ENCODE data around the gene PLA1A. TPM values are rescaled to one million over a fixed set of nuclear protein-coding genes. Genes with fewer than 3 reads are reported as not detected.
A peak's percentile ranks its signal among the peaks of the same experiment; 100 is the strongest.

Gene PLA1A
- total and polyA plus RNA-seq, 9 donors: 0.07 to 0.37 (median 0.19) TPM; not detected in 2

- Histone ChIP-seq H3K4me3 (ENCODE audit: low read length) (no peak overlapping the region), H3K9me3 (replicated peaks; ENCODE audit: control insufficient read depth, low read depth, low read length) (no peaks in the 10 kb centered on the region), H3K36me3 (ENCODE audit: control insufficient read depth, insufficient read depth, low read length) (no peaks in the 10 kb centered on the region), H3K4me1 (ENCODE audit: control insufficient read depth, insufficient read depth, low read length) (peaks cover 5% of the 10 kb centered on the region), H3K27me3 (ENCODE audit: control insufficient read depth, insufficient read depth, low read length) (no peaks in the 10 kb centered on the region), H3K27ac (ENCODE audit: low read length) (no peak overlapping the region)
- WGBS (ENCODE audit: insufficient coverage): 68% methylated on average over 4 of the region's 4 CpGs
- DNase-seq: no peak
Observed at GRCh38 chr3:119632829-119633228, 35.1 kb downstream of the PLA1A start.

DNA sequence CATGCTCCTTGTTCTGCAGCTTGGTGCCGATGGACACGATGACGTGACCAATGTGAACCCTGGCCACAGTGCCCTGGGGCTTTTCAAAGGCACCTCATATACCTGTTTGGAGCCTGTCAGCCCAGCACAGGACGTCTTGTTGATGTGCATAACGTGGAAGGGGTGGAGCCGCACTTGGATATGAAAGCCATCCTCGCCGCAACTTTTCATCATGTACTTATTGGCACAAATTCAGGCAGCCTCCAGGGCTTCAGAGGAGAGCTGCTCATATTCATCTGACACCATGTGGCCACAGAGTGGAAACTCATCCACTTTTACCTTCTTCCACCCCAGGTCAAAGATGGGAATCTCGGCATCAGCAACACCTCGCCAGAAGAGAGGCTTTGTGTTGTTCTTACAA lies 38.0 kb downstream of the PLA1A start:
- Histone ChIP-seq H3K4me1 (ENCODE audit: control insufficient read depth, insufficient read depth, low read length) (peaks cover 10% of the 10 kb centered on the region), H3K27ac (ENCODE audit: low read length) (no peak overlapping the region), H3K27me3 (ENCODE audit: control insufficient read depth, insufficient read depth, low read length) (no peaks in the 10 kb centered on the region), H3K36me3 (ENCODE audit: control insufficient read depth, insufficient read depth, low read length) (no peaks in the 10 kb centered on the region), H3K9me3 (replicated peaks; ENCODE audit: control insufficient read depth, low read depth, low read length) (no peaks in the 10 kb centered on the region), H3K4me3 (ENCODE audit: low read length) (no peak overlapping the region)
- WGBS (ENCODE audit: insufficient coverage): 96% methylated on average over 5 of the region's 10 CpGs
- no peak for DNase-seq

- H3K9me3 ChIP-seq (replicated peaks; ENCODE audit: control insufficient read depth, low read depth, low read length): no peaks in the 10 kb centered on the region
- peaks cover 10% of the 10 kb centered on the region for H3K4me1 ChIP-seq (ENCODE audit: control insufficient read depth, insufficient read depth, low read length)
- H3K36me3 ChIP-seq (ENCODE audit: control insufficient read depth, insufficient read depth, low read length): no peaks in the 10 kb centered on the region
- H3K27me3 ChIP-seq (ENCODE audit: control insufficient read depth, insufficient read depth, low read length): no peaks in the 10 kb centered on the region
- no peak overlapping the region for H3K27ac ChIP-seq (ENCODE audit: low read length)
- H3K4me3 ChIP-seq (ENCODE audit: low read length): no peak overlapping the region
- WGBS (ENCODE audit: insufficient coverage): no CpG with 5 or more reads among the region's 1 CpG
- DNase-seq: no peak
Observed at GRCh38 chr3:119636249-119636648, 38.6 kb downstream of the PLA1A start.

DNA sequence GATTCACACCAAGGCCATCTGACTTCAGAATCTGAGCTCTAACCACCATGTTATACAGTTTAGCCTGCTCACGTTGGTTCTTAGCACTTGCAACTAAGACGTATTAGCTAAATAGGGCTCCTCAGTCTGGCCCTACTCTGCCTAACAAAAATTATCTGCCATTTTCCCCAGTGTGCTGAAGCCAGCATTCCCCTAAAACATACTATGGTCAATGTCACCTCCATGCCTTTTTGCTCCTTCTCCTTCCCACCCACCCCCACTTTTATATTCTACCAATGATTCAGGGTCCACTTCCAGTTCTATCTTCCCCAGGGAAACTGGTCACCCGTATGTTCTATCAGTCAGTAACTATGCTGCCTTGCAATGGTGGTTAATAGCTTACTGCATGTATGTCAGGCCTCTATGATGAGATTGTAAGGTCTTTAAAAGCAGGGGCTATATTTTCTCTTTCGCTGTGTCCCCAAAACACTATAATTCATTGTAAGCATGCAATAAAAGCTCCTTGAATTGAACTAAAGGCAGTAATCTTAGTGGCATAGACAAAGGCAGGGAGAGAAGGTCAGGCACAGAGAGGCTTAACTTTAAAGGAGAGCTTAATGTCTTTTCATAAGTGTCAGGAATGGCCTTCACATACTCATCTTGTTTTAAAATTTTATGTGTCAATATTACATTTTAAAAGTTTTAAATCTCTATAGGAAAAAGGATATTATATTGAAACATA lies 39.4 kb downstream of the PLA1A start:
- Histone ChIP-seq H3K9me3 (replicated peaks; ENCODE audit: control insufficient read depth, low read depth, low read length) (no peaks in the 10 kb centered on the region), H3K27ac (ENCODE audit: low read length) (peak overlapping the region; percentile 80), H3K4me1 (ENCODE audit: control insufficient read depth, insufficient read depth, low read length) (peaks cover 10% of the 10 kb centered on the region), H3K27me3 (ENCODE audit: control insufficient read depth, insufficient read depth, low read length) (no peaks in the 10 kb centered on the region), H3K4me3 (ENCODE audit: low read length) (no peak overlapping the region), H3K36me3 (ENCODE audit: control insufficient read depth, insufficient read depth, low read length) (peaks cover 3% of the 10 kb centered on the region)
- no peak for DNase-seq
- 96% methylated on average over 2 of the region's 4 CpGs for WGBS (ENCODE audit: insufficient coverage)

- peak overlapping the region; percentile 80 for H3K27ac ChIP-seq (ENCODE audit: low read length)
- no peaks in the 10 kb centered on the region for H3K9me3 ChIP-seq (replicated peaks; ENCODE audit: control insufficient read depth, low read depth, low read length)
- H3K36me3 ChIP-seq (ENCODE audit: control insufficient read depth, insufficient read depth, low read length): peaks cover 6% of the 10 kb centered on the region
- H3K27me3 ChIP-seq (ENCODE audit: control insufficient read depth, insufficient read depth, low read length): no peaks in the 10 kb centered on the region
- DNase-seq: peak; percentile 68
- H3K4me3 ChIP-seq (ENCODE audit: low read length): no peak overlapping the region
- peaks cover 11% of the 10 kb centered on the region for H3K4me1 ChIP-seq (ENCODE audit: control insufficient read depth, insufficient read depth, low read length)
- no CpG with 5 or more reads among the region's 3 CpGs for WGBS (ENCODE audit: insufficient coverage)
Observed at GRCh38 chr3:119637679-119638477, 40.2 kb downstream of the PLA1A start.

GRCh38 chr3:119639494-119640350 lies 42.0 kb downstream of the PLA1A start:
- Histone ChIP-seq H3K27ac (ENCODE audit: low read length) (no peak overlapping the region), H3K4me1 (ENCODE audit: control insufficient read depth, insufficient read depth, low read length) (peaks cover 16% of the 10 kb centered on the region), H3K9me3 (replicated peaks; ENCODE audit: control insufficient read depth, low read depth, low read length) (no peaks in the 10 kb centered on the region), H3K36me3 (ENCODE audit: control insufficient read depth, insufficient read depth, low read length) (peaks cover 6% of the 10 kb centered on the region), H3K4me3 (ENCODE audit: low read length) (no peak overlapping the region), H3K27me3 (ENCODE audit: control insufficient read depth, insufficient read depth, low read length) (no peaks in the 10 kb centered on the region)
- no CpG with 5 or more reads among the region's 2 CpGs for WGBS (ENCODE audit: insufficient coverage)
- no peak for DNase-seq

DNA sequence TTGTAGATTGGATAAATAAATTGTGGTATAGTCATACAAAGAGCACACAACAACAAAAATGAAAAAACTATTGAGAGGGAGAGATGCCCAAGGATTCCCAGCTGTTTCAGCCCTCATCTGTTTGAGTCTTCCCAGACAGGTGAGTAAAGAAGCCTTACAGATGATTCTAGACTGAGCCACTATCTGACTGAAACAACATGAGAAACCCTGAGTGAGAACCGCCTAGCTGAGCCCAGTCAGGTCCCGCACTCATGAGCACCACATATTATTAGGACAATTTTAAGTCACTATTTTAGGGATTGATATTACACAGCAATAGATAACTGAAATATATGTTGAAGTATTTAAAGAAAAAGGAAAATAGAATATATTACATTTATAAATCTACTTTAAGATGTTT lies 43.7 kb downstream of the PLA1A start:
- peaks cover 16% of the 10 kb centered on the region for H3K4me1 ChIP-seq (ENCODE audit: control insufficient read depth, insufficient read depth, low read length)
- H3K36me3 ChIP-seq (ENCODE audit: control insufficient read depth, insufficient read depth, low read length): peaks cover 10% of the 10 kb centered on the region
- no peak overlapping the region for H3K4me3 ChIP-seq (ENCODE audit: low read length)
- WGBS (ENCODE audit: insufficient coverage): no CpG with 5 or more reads among the region's 2 CpGs
- no peaks in the 10 kb centered on the region for H3K27me3 ChIP-seq (ENCODE audit: control insufficient read depth, insufficient read depth, low read length)
- H3K9me3 ChIP-seq (replicated peaks; ENCODE audit: control insufficient read depth, low read depth, low read length): no peaks in the 10 kb centered on the region
- H3K27ac ChIP-seq (ENCODE audit: low read length): no peak overlapping the region
- DNase-seq: no peak

- 70% methylated on average over 4 of the region's 5 CpGs for WGBS (ENCODE audit: insufficient coverage)
- Histone ChIP-seq H3K4me3 (ENCODE audit: low read length) (no peak overlapping the region), H3K27me3 (ENCODE audit: control insufficient read depth, insufficient read depth, low read length) (no peaks in the 10 kb centered on the region), H3K36me3 (ENCODE audit: control insufficient read depth, insufficient read depth, low read length) (peaks cover 15% of the 10 kb centered on the region), H3K9me3 (replicated peaks; ENCODE audit: control insufficient read depth, low read depth, low read length) (no peaks in the 10 kb centered on the region), H3K4me1 (ENCODE audit: control insufficient read depth, insufficient read depth, low read length) (peaks cover 15% of the 10 kb centered on the region), H3K27ac (ENCODE audit: low read length) (peak overlapping the region; percentile 43)
- no peak for DNase-seq
Observed at GRCh38 chr3:119642746-119643473, 45.2 kb downstream of the PLA1A start.

DNA sequence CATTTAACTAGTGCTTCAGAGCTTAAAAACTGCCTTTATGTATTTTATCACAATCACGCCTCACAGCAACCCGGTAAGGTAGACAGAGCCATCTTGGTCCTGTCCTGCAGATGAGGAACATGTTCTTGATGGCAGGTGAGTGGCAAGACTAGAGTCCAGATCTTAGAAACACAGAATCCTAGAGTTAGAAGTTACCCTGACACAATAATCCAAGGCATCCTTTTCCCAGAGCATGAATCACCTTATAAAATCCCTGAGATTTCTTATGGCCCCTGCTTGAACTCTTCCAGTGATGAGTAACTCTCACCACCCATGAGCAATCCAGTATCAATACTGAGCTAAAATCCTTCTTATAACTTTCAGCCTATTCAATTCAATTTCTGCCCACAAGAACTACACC lies 45.8 kb downstream of the PLA1A start:
- Histone ChIP-seq H3K36me3 (ENCODE audit: control insufficient read depth, insufficient read depth, low read length) (peaks cover 20% of the 10 kb centered on the region), H3K4me3 (ENCODE audit: low read length) (no peak overlapping the region), H3K27ac (ENCODE audit: low read length) (no peak overlapping the region), H3K4me1 (ENCODE audit: control insufficient read depth, insufficient read depth, low read length) (peaks cover 12% of the 10 kb centered on the region), H3K27me3 (ENCODE audit: control insufficient read depth, insufficient read depth, low read length) (no peaks in the 10 kb centered on the region), H3K9me3 (replicated peaks; ENCODE audit: control insufficient read depth, low read depth, low read length) (no peaks in the 10 kb centered on the region)
- no CpG with 5 or more reads among the region's 2 CpGs for WGBS (ENCODE audit: insufficient coverage)
- no peak for DNase-seq
